Heart left ventricle (tissue), 16 donors: ENCODE data around the gene ORC1. TPM values are rescaled to one million over a fixed set of nuclear protein-coding genes. Genes with fewer than 3 reads are reported as not detected.

Source experiments
- ATAC-seq, 4 donors: fragments of 200-7000 bp; cut with Tn5 transposase; one replicate each; pipeline ENCODE4 v1.9.1; 2020 to 2022; ENCODE audit warnings: moderate library complexity in 4 of 4, mild to moderate bottlenecking in 3 of 4, moderate number of reproducible peaks in 1 of 4
- DNase-seq, 5 donors: peaks; one replicate each; pipeline ENCODE4 v3.0.0-alpha.2; 2020
- H3K27ac ChIP-seq, 12 donors: fragments of 200-600 bp; sonication (generic) in 4 of 12; one replicate each; pipeline versions ENCODE4 v1.5.0 to v1.8.0; 2016 to 2022; ENCODE audit warnings: mild to moderate bottlenecking in 2 of 12
- H3K27me3 ChIP-seq, 9 donors: fragments of 200-600 bp; sonication (generic) in 2 of 9; one replicate each; pipeline versions ENCODE4 v1.5.1 to v1.8.0; 2016 to 2022; ENCODE audit warnings: mild to moderate bottlenecking in 3 of 9
- H3K36me3 ChIP-seq, 9 donors: fragments of 200-600 bp; sonication (generic) in 2 of 9; one replicate each; pipeline versions ENCODE4 v1.5.0 to v1.8.0; 2018 to 2022; ENCODE audit warnings: mild to moderate bottlenecking in 2 of 9
- H3K4me1 ChIP-seq, 12 donors: fragments of 200-600 bp; sonication (generic) in 4 of 12; one replicate each; pipeline versions ENCODE4 v1.5.0 to v1.8.0; 2016 to 2022; ENCODE audit warnings: mild to moderate bottlenecking in 3 of 12
- H3K4me3 ChIP-seq, 12 donors: fragments of 200-600 bp; sonication (generic) in 4 of 12; one replicate each; pipeline versions ENCODE4 v1.5.0 to v1.8.0; 2017 to 2022; ENCODE audit warnings: mild to moderate bottlenecking in 9 of 12, moderate library complexity in 4 of 12
- H3K9me3 ChIP-seq, 12 donors: fragments of 200-600 bp; sonication (generic) in 4 of 12; one replicate each; pipeline versions ENCODE4 v1.5.0 to v1.8.0; 2016 to 2022; ENCODE audit warnings: mild to moderate bottlenecking in 1 of 12
- CTCF ChIP-seq, 12 donors: fragments of 200-600 bp; sonication (generic) in 4 of 12; IDR thresholded peaks; one replicate each; pipeline versions ENCODE4 v1.5.0 to v1.8.0; 2018 to 2022; ENCODE audit warnings: antibody characterized with exemption in 12 of 12, mild to moderate bottlenecking in 5 of 12
- POLR2A ChIP-seq, 2 donors: fragments of 450-650 bp; IDR thresholded peaks; one replicate each; pipeline ENCODE4 v1.6.1; 2017; ENCODE audit warnings: antibody characterized with exemption in 2 of 2, mild to moderate bottlenecking in 2 of 2, moderate library complexity in 2 of 2
- WGBS, 4 donors: extraction: QIAGEN DNeasy Blood & Tissue Kit in 2 of 4; methylation state at CpG; one replicate each; pipeline versions ENCODE4 v1.1.5 to v1.1.7; 2013 to 2018; 5-methylcytosine and 5-hydroxymethylcytosine counted together
- intact Hi-C, 10 donors: fragments of 100-400 bp; cut with DNase I; formaldehyde crosslinking; loops; one replicate each; pipeline versions ENCODE4 v1.11.1 to v1.14.2; 2022
- polyA plus RNA-seq, 2 donors: library from polyadenylated mRNA; stranded (reverse); fragments of 200-250 nt; gene quantifications; one replicate each; pipeline ENCODE4 v1.2.3, GENCODE V29; 2013
- total RNA-seq, 9 donors: library from RNA; depleted of rRNA in 2 of 9; stranded (reverse); fragments of >200 nt in 2 of 9; fragmentation: NEBNext Ultra II Directional in 3 of 9; extraction: Animal tissue kit (Norgen Biotek cat#: 25700) in 3 of 9; gene quantifications; one replicate each; pipeline versions ENCODE4 v1.1.0 to v1.2.4, GENCODE V29; 2016 to 2023
- donor health status: ischemic (EF 13 %, LVEDD 7.1; RV severe dilation, severe dysfunction).
- donor health status: healthy with polysubstance abuse.
- donor health status: DM: no; HTN: yes; CAD: no.
- donor health status: DM: no; HTN: no; CAD: no.
- donor health status: ischemic (EF 25% LVEDD 6.9; RV normal size, moderate dysfunction).
- donor health status: ischemic (EF 25% LVEDD 5.7; RV mildly dilated, moderate dysfunction).
- donor health status: healthy.
- donor health status: DM: yes; HTN: yes; CAD: no.
- donor health status: ischemic (EF 35%, LVEDD 5.7; RV mildly dilated, moderate dysfunction).
- donor health status: nonischemic (EF 11% LVEDD 7.7; RV severe dilation, severe dysfunction).
- donor health status: DM: yes; HTN: yes; CAD: no.
- donor health status: PGD.
- donor health status: ischemic (EF 29% LVEDD 5.4; RV normal size, mild dysfunction).
- donor health status: nonischemic (EF 23%, LVEDD 6.1; RV moderate dilation, normal function).

The ORC1 gene
- total and polyA plus RNA-seq, 11 donors, result 0.09 to 1.4 (median 0.19) TPM; not detected in 4

DNA sequence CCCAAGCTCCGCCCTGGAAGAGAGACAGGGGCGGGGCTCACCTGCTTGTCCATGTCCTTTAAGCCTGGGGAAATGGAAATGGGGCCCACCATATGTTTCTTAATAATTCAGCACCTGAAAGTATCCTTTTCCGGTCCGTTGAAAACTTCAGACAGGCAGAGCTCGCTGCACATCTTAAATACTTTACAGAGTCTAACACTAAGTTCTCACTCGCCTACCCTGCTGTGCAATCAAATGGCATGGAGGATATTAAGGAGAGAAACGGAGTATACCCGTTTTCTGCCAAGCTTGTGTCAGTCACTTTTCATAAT is 37.8 kb downstream of the ORC1 start:
- intact Hi-C loops, result loop anchor here in 4 of 10 donors (2.0 to 10.0 kb wide), 5 partner anchors 36 to 331 kb away; partner anchors contain the start of genes ORC1 (in 4 of the 4), PRPF38A (in 4 of the 4), COA7 (in 1 of the 4) and ZFYVE9 (in 1 of the 4)
- Histone ChIP-seq H3K27ac (peak overlapping the region in 11 of 12 donors; percentile 83 to 97 (median 93)), H3K27me3 (no peaks in the 10 kb centered on the region), H3K4me1 (peaks cover 0 to 29% (median 11%) of the 10 kb centered on the region in 12 donors), H3K4me3 (peak overlapping the region in 11 of 12 donors; percentile 81 to 99 (median 94)), H3K9me3 (no peaks in the 10 kb centered on the region), H3K36me3 (peaks cover 0 to 25% (median 14%) of the 10 kb centered on the region in 9 donors)
- ATAC-seq (no peak), DNase-seq (no peak)
- TF ChIP-seq CTCF (IDR thresholded peaks at IDR 0.05) (no peak), POLR2A (IDR thresholded peaks at IDR 0.05) (no peak)
- WGBS, 4 donors, result 14 to 24% (median 16%) methylated on average over 6 to 8 of the region's 8 CpGs

DNA sequence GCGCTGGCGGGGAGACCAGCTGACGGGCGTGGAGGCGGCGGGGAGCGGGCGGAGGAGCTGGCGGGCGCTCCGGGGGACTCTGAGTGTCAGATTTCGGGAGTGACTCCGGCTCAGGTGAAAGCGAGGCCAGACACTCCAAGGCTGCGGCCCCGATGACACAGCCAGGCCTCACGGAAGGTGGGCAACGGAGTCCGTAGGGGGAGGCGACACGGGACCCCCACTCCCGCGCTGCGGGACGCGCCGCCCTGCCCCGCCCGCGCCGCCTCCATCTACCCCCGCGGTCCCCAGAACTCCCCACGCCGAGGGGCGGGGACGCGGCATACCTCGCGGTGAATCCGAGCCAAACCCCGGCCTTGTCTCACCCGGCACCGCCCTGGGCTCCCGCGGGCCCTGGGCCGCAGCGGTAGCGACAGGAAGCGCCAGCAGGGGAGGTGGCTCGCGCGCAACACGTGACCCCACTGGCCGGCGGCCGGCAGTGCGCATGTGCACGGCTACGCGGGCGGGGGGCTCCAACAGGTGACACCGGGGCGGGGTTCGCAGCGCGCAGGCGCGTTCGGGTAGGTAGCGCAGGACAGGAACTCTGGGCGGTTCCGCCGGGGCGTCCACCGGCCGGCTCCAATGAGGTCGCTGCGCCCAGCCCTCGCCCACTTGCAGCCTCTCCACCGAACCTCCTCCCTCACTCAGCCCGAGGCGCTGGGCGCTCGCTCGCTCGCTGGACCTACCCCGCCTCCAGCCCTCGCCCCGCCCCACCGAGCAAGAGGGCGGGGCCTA is 38.3 kb downstream of the ORC1 start, which contains the start of gene CC2D1B:
TSS of gene CC2D1B (minus strand) at position 460 of the 771 bp plus-strand sequence. CDS start 1,585 bp downstream, outside the sequence.
- peaks cover 0 to 29% (median 11%) of the 10 kb centered on the region in 12 donors for H3K4me1 ChIP-seq
- no peaks in the 10 kb centered on the region for H3K27me3 ChIP-seq
- 0 to 1% (median 0%) methylated on average over 47 to 92 of the region's 92 CpGs for WGBS, 4 donors
- ATAC-seq, result peak; percentile 95 to 97 (median 96)
- H3K9me3 ChIP-seq, result no peaks in the 10 kb centered on the region
- H3K36me3 ChIP-seq, result peaks cover 0 to 31% (median 19%) of the 10 kb centered on the region in 9 donors
- intact Hi-C loops, result loop anchor here in 4 of 10 donors (2.0 to 10.0 kb wide), 5 partner anchors 36 to 331 kb away; partner anchors contain the start of genes ORC1 (in 4 of the 4), PRPF38A (in 4 of the 4), COA7 (in 1 of the 4) and ZFYVE9 (in 1 of the 4)
- peak within 1 kb of the TSS; percentile 70 to 97 (median 93) for H3K27ac ChIP-seq
- peak; percentile 98 to 100 (median 99) for DNase-seq
- peak in 1 of 2 donors; percentile 92 for TF ChIP-seq POLR2A (IDR thresholded peaks at IDR 0.05)
- peak in 7 of 12 donors; percentile 8 to 27 (median 23) for TF ChIP-seq CTCF (IDR thresholded peaks at IDR 0.05)
- H3K4me3 ChIP-seq, result peak within 1 kb of the TSS; percentile 74 to 99 (median 94)

GRCh38 chr1:52365071-52365745 is 39.0 kb downstream of the ORC1 start:
- DNase-seq, result peak; percentile 34 to 61 (median 50)
- H3K36me3 ChIP-seq, result peaks cover 0 to 38% (median 27%) of the 10 kb centered on the region in 9 donors
- H3K9me3 ChIP-seq, result no peaks in the 10 kb centered on the region
- peaks cover 0 to 29% (median 11%) of the 10 kb centered on the region in 12 donors for H3K4me1 ChIP-seq
- TF ChIP-seq CTCF (IDR thresholded peaks at IDR 0.05) (no peak), POLR2A (IDR thresholded peaks at IDR 0.05) (no peak)
- whole genome bisulfite sequencing, 4 donors, result 7 to 10% (median 9%) methylated on average over 22 of the region's 22 CpGs
- peak overlapping the region; percentile 74 to 99 (median 94) for H3K4me3 ChIP-seq
- H3K27me3 ChIP-seq, result no peaks in the 10 kb centered on the region
- peak in 3 of 4 donors; percentile 1 to 17 (median 1) for ATAC-seq
- intact Hi-C loops, result loop anchor here in 4 of 10 donors (5.0 to 10.0 kb wide), 4 partner anchors 37 to 332 kb away; partner anchors contain the start of genes ORC1 (in 3 of the 4), PRPF38A (in 3 of the 4), COA7 (in 1 of the 4) and ZFYVE9 (in 1 of the 4)
- H3K27ac ChIP-seq, result peak overlapping the region; percentile 70 to 97 (median 93)
